H9 (cell line): ENCODE results near the gene MROH8. TPM values are rescaled to one million over a fixed set of nuclear protein-coding genes. Genes with fewer than 3 reads are reported as not detected.

ENCODE experiments used
- DNase-seq: peaks from one replicate; pipeline ENCODE4 v3.0.0-alpha.2; 2017
- H2AFZ ChIP-seq: one replicate; pipeline ENCODE4 v1.6.1; 2013; ENCODE audit warnings: mild to moderate bottlenecking, low read length, control low read depth, moderate library complexity
- H2AK5ac ChIP-seq: 2 replicates; pipeline ENCODE4 v1.6.1; 2013; ENCODE audit warnings: low read length, control low read depth, mixed read lengths; ENCODE audit not compliant: insufficient read length
- H2BK120ac ChIP-seq: one replicate; pipeline ENCODE4 v1.6.1; 2013; ENCODE audit warnings: low read depth, mild to moderate bottlenecking, low read length, control low read depth, inconsistent platforms; ENCODE audit not compliant: poor library complexity, severe bottlenecking
- H2BK12ac ChIP-seq: 2 replicates; pipeline ENCODE4 v1.6.1; 2013; ENCODE audit warnings: low read length, control low read depth, mixed read lengths, low read depth; ENCODE audit not compliant: insufficient read length
- H2BK15ac ChIP-seq: 2 replicates; pipeline ENCODE4 v1.6.1; 2013; ENCODE audit warnings: low read depth, low read length, control low read depth
- H2BK20ac ChIP-seq: one replicate; pipeline ENCODE4 v1.6.1; 2013; ENCODE audit warnings: low read depth, mild to moderate bottlenecking, low read length, control low read depth, inconsistent platforms; ENCODE audit not compliant: poor library complexity, severe bottlenecking
- H2BK5ac ChIP-seq: 2 replicates; pipeline ENCODE4 v1.6.1; 2013; ENCODE audit warnings: low read length, control low read depth, mixed read lengths; ENCODE audit not compliant: insufficient read length
- H3K14ac ChIP-seq: 2 replicates; pipeline ENCODE4 v1.6.1; 2013; ENCODE audit warnings: low read length, control low read depth; ENCODE audit not compliant: insufficient read depth
- H3K18ac ChIP-seq: 2 replicates; pipeline ENCODE4 v1.6.1; 2013; ENCODE audit warnings: low read depth, mild to moderate bottlenecking, mixed read lengths, low read length, control low read depth; ENCODE audit not compliant: insufficient read length
- H3K23ac ChIP-seq: 2 replicates; pipeline ENCODE4 v1.6.1; 2013; ENCODE audit warnings: low read length, control low read depth, mixed read lengths, low read depth; ENCODE audit not compliant: insufficient read length
- H3K23me2 ChIP-seq: 2 replicates; pipeline ENCODE4 v1.6.1; 2013; ENCODE audit warnings: low read depth, mild to moderate bottlenecking, mixed read lengths, low read length, control low read depth; ENCODE audit not compliant: insufficient read length, poor library complexity, severe bottlenecking
- H3K27ac ChIP-seq: 2 replicates; pipeline ENCODE4 v1.5.1; 2013; ENCODE audit warnings: low read length, control low read depth, mixed read lengths, low read depth; ENCODE audit not compliant: insufficient read length
- H3K27me3 ChIP-seq: 2 replicates; pipeline ENCODE4 v1.6.1; 2013; ENCODE audit warnings: low read length, control low read depth, inconsistent platforms; ENCODE audit not compliant: insufficient read depth
- H3K4ac ChIP-seq: 2 replicates; pipeline ENCODE4 v1.6.1; 2013; ENCODE audit warnings: low read depth, mild to moderate bottlenecking, control low read depth, inconsistent platforms, low read length, moderate library complexity
- H3K4me1 ChIP-seq: 2 replicates; pipeline ENCODE4 v1.6.1; 2013; ENCODE audit warnings: low read length, control low read depth, inconsistent platforms; ENCODE audit not compliant: insufficient read depth
- H3K4me2 ChIP-seq: 2 replicates; pipeline ENCODE4 v1.6.1; 2013; ENCODE audit warnings: low read length, control low read depth, mixed read lengths; ENCODE audit not compliant: insufficient read length, insufficient read depth
- H3K56ac ChIP-seq: 2 replicates; pipeline ENCODE4 v1.6.1; 2013; ENCODE audit warnings: low read depth, mild to moderate bottlenecking, mixed read lengths, low read length, control low read depth; ENCODE audit not compliant: insufficient read length
- H3K79me1 ChIP-seq: 2 replicates; pipeline ENCODE4 v1.6.1; 2013; ENCODE audit warnings: low read depth, mild to moderate bottlenecking, moderate library complexity, low read length, control low read depth, inconsistent platforms; ENCODE audit not compliant: insufficient read depth, poor library complexity, severe bottlenecking
- H3K79me2 ChIP-seq: 2 replicates; pipeline ENCODE4 v1.6.1; 2013; ENCODE audit warnings: low read length, control low read depth, inconsistent platforms; ENCODE audit not compliant: insufficient read depth
- H3K9ac ChIP-seq: 2 replicates; pipeline ENCODE4 v1.6.1; 2013; ENCODE audit warnings: low read length, control low read depth, mixed read lengths; ENCODE audit not compliant: insufficient read length; ENCODE audit errors: extremely low read depth
- H3K9me3 ChIP-seq: one replicate; pipeline ENCODE4 v1.6.1; 2013; ENCODE audit warnings: low read depth, low read length, inconsistent platforms; ENCODE audit not compliant: control insufficient read depth
- H3T11ph ChIP-seq: one replicate; pipeline ENCODE4 v1.6.1; 2013; ENCODE audit warnings: mild to moderate bottlenecking, low read length, control low read depth, inconsistent platforms
- H4K20me1 ChIP-seq: one replicate; pipeline ENCODE4 v1.6.1; 2013; ENCODE audit not compliant: control insufficient read depth, insufficient read length, insufficient read depth
- H4K5ac ChIP-seq: 2 replicates; pipeline ENCODE4 v1.6.1; 2013; ENCODE audit warnings: low read depth, mild to moderate bottlenecking, mixed read lengths, low read length, control low read depth; ENCODE audit not compliant: insufficient read length
- H4K8ac ChIP-seq: replicated peaks from 2 replicates; pipeline ENCODE4 v1.6.1; 2013; ENCODE audit warnings: low read length, control low read depth, mixed read lengths, low read depth; ENCODE audit not compliant: insufficient read length
- H4K91ac ChIP-seq: 2 replicates; pipeline ENCODE4 v1.6.1; 2013; ENCODE audit warnings: low read depth, mild to moderate bottlenecking, moderate library complexity, mixed read lengths, low read length, control low read depth; ENCODE audit not compliant: insufficient read length
- H3K27ac Mint-ChIP-seq, 3 experiments: 2 replicates in 2 of 3; 3 replicates in 1 of 3; pipeline ENCODE4 v1.8.0; 2020 to 2021; ENCODE audit warnings: mixed read lengths in 3 of 3, mild to moderate bottlenecking in 1 of 3, moderate library complexity in 1 of 3
- H3K27me3 Mint-ChIP-seq: 2 replicates; pipeline ENCODE4 v1.8.0; 2021; ENCODE audit warnings: low read depth, mild to moderate bottlenecking, moderate library complexity, mixed read lengths
- H3K36me3 Mint-ChIP-seq, 3 experiments: 2 replicates in 2 of 3; 3 replicates in 1 of 3; pipeline ENCODE4 v1.8.0; 2020 to 2021; ENCODE audit warnings: low read depth in 3 of 3, mixed read lengths in 3 of 3; ENCODE audit not compliant: insufficient read depth in 1 of 3
- H3K4me1 Mint-ChIP-seq, 2 experiments: 2 replicates each; pipeline ENCODE4 v1.8.0; 2020; ENCODE audit warnings: mixed read lengths in 2 of 2
- H3K4me3 Mint-ChIP-seq, 2 experiments: 2 replicates in 1 of 2; 3 replicates in 1 of 2; pipeline ENCODE4 v1.8.0; 2020 to 2021; ENCODE audit warnings: mild to moderate bottlenecking in 2 of 2, mixed read lengths in 2 of 2, moderate library complexity in 1 of 2
- H3K9me3 Mint-ChIP-seq, 2 experiments: 2 replicates in 1 of 2; 3 replicates in 1 of 2; pipeline ENCODE4 v1.8.0; 2020; ENCODE audit warnings: mild to moderate bottlenecking in 2 of 2, mixed read lengths in 2 of 2, moderate library complexity in 1 of 2
- WGBS: extraction: QIAGEN DNeasy Blood & Tissue Kit; methylation state at CpG from one replicate; pipeline ENCODE4 v1.1.7; 2013; ENCODE audit warnings: missing lambda C conversion rate, low lambda C conversion rate, mixed read lengths; ENCODE audit not compliant: insufficient read length; ENCODE audit errors: extremely low coverage; 5-methylcytosine and 5-hydroxymethylcytosine counted together
- total RNA-seq: library from RNA; stranded (reverse); gene quantifications from 2 replicates; pipeline ENCODE4 v1.2.1, GENCODE V29; 2021
- TF ChIP-seq, protein P1 (sequence below): fragments of 200-600 bp; sonication (generic); conservative IDR thresholded peaks from 3 replicates; pipeline ENCODE4 v1.8.0; 2021; ENCODE audit warnings: antibody characterized with exemption, mild to moderate bottlenecking

Gene MROH8
- total RNA-seq, 1 experiment from 2014 or later: 0.90 TPM

DNA sequence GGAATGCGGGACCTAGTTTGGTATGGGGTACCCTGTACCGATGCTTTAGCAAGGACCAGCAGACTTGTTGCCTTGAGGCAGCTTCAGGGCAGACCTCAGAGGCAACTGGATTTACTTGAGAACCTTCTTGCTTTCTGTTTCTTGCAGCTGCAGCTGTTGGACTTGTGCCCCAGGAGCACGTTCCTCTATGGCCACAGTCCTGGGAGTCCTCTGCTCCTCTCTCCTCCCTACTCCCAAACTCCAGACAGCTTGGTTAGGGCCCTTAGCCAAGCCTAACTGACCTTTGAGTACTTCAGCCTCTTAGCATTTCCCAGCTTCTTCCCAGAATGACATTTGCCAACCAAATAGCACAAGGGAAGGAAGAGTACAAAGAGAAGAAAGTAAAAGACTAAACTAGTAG lies 47.5 kb upstream of the MROH8 start:
- H2AK5ac ChIP-seq: no peak overlapping the region
- no peak overlapping the region for H2BK5ac ChIP-seq
- H2BK20ac ChIP-seq: no peak overlapping the region
- peaks cover 55 to 57% of the 10 kb centered on the region in 2 experiments for H3K4me1 Mint-ChIP-seq
- no peak overlapping the region for H3K4ac ChIP-seq
- no peak overlapping the region for H3K9ac ChIP-seq
- H3K79me2 ChIP-seq: no peaks in the 10 kb centered on the region
- no peaks in the 10 kb centered on the region for H3K27me3 Mint-ChIP-seq
- H3K23ac ChIP-seq: no peak overlapping the region
- peaks cover 46 to 90% (median 75%) of the 10 kb centered on the region in 3 experiments for H3K36me3 Mint-ChIP-seq
- H2BK15ac ChIP-seq: no peak overlapping the region
- no peaks in the 10 kb centered on the region for H3K27me3 ChIP-seq
- H3K27ac ChIP-seq: no peak overlapping the region
- H3K56ac ChIP-seq: no peak overlapping the region
- H2BK120ac ChIP-seq: no peak overlapping the region
- H3K18ac ChIP-seq: no peak overlapping the region
- H4K20me1 ChIP-seq: no peaks in the 10 kb centered on the region
- H2AFZ ChIP-seq: no peak overlapping the region
- no peak overlapping the region for H3K4me2 ChIP-seq
- H4K8ac ChIP-seq: no peak overlapping the region
- no peak overlapping the region for H3T11ph ChIP-seq
- TF ChIP-seq, protein P1, sequence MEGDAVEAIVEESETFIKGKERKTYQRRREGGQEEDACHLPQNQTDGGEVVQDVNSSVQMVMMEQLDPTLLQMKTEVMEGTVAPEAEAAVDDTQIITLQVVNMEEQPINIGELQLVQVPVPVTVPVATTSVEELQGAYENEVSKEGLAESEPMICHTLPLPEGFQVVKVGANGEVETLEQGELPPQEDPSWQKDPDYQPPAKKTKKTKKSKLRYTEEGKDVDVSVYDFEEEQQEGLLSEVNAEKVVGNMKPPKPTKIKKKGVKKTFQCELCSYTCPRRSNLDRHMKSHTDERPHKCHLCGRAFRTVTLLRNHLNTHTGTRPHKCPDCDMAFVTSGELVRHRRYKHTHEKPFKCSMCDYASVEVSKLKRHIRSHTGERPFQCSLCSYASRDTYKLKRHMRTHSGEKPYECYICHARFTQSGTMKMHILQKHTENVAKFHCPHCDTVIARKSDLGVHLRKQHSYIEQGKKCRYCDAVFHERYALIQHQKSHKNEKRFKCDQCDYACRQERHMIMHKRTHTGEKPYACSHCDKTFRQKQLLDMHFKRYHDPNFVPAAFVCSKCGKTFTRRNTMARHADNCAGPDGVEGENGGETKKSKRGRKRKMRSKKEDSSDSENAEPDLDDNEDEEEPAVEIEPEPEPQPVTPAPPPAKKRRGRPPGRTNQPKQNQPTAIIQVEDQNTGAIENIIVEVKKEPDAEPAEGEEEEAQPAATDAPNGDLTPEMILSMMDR: no peak
- WGBS: no CpG with 5 or more reads among the region's 3 CpGs
- no peak overlapping the region for H4K91ac ChIP-seq
- H3K14ac ChIP-seq: no peak overlapping the region
- H3K4me3 Mint-ChIP-seq: no peak overlapping the region
- H3K4me1 ChIP-seq: peaks cover 12% of the 10 kb centered on the region
- H3K27ac Mint-ChIP-seq: peak overlapping the region in 1 of 3 experiments; percentile 96; a peak in 5 of 7 replicates
- H4K5ac ChIP-seq: no peak overlapping the region
- no peak for DNase-seq
- H3K9me3 ChIP-seq: no peaks in the 10 kb centered on the region
- H3K79me1 ChIP-seq: no peaks in the 10 kb centered on the region
- H2BK12ac ChIP-seq: no peak overlapping the region
- no peaks in the 10 kb centered on the region for H3K9me3 Mint-ChIP-seq
- H3K23me2 ChIP-seq: no peaks in the 10 kb centered on the region
